ENCODE data around the gene C15orf40.

The C15orf40 gene

DNA sequence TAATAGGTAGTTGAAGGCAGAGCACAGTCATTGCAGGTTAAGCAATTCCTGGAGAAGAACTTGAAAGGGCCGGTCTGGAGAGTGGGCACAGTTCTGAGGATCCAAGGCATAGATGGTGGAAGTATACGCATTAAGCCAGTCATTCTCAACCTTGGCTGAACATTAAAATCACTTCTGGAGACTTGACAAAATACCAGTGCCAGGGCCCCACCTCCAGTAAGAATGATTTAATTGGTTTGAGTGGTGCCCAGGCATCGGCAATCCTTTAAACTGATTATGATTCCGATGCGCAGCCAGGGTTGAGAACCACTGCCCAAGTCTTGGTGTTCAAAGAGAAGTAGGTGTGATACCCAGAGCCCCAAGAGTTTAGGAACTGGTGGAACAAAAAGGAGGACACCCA, 52.0 kb downstream of the C15orf40 start:
- no peaks in the 10 kb centered on the region for H3K4me1 ChIP-seq (ENCODE audit: control insufficient read depth, insufficient read depth, low read length)
- H3K27me3 ChIP-seq (ENCODE audit: control insufficient read depth, insufficient read depth, low read length, poor library complexity, severe bottlenecking), result no peaks in the 10 kb centered on the region
- no peaks in the 10 kb centered on the region for H3K9me3 ChIP-seq (ENCODE audit: control insufficient read depth, low read length)
- no peak overlapping the region for H3K27ac ChIP-seq (ENCODE audit: insufficient read depth, low read depth, low read length, poor library complexity, severe bottlenecking)
- no peak overlapping the region for H3K4me3 ChIP-seq (ENCODE audit: insufficient read depth, low read depth, low read length)
- WGBS, 2 experiments, result 93 to 98% methylated on average over 5 of the region's 5 CpGs
- H3K36me3 ChIP-seq (ENCODE audit: control insufficient read depth, insufficient read depth, low read length), result no peaks in the 10 kb centered on the region

DNA sequence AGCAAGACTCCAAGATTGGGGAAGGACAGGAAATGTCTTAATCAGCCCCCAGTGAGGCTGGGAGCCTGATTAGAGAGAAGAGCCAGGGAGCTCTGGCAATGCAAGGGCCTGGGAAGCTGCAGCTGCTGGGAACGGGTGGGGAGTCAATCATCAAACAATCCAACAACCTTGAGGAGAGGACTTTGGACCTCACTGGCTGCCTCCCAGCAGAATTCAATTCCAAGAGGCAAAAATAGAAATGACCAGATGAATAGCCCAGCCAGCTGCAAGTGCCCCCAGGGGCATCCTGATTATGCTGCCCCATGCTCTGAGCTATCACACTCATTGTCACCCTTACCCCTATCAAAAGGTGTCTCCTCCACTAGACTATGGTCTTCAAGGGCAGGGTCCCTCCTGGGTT, 52.8 kb downstream of the C15orf40 start:
- Histone ChIP-seq H3K27ac (ENCODE audit: insufficient read depth, low read depth, low read length, poor library complexity, severe bottlenecking) (no peak overlapping the region), H3K4me3 (ENCODE audit: insufficient read depth, low read depth, low read length) (no peak overlapping the region), H3K36me3 (ENCODE audit: control insufficient read depth, insufficient read depth, low read length) (no peaks in the 10 kb centered on the region), H3K4me1 (ENCODE audit: control insufficient read depth, insufficient read depth, low read length) (no peaks in the 10 kb centered on the region), H3K9me3 (ENCODE audit: control insufficient read depth, low read length) (no peaks in the 10 kb centered on the region), H3K27me3 (ENCODE audit: control insufficient read depth, insufficient read depth, low read length, poor library complexity, severe bottlenecking) (no peaks in the 10 kb centered on the region)
- 93 to 95% methylated on average over 1 of the region's 1 CpG for WGBS, 2 experiments

DNA sequence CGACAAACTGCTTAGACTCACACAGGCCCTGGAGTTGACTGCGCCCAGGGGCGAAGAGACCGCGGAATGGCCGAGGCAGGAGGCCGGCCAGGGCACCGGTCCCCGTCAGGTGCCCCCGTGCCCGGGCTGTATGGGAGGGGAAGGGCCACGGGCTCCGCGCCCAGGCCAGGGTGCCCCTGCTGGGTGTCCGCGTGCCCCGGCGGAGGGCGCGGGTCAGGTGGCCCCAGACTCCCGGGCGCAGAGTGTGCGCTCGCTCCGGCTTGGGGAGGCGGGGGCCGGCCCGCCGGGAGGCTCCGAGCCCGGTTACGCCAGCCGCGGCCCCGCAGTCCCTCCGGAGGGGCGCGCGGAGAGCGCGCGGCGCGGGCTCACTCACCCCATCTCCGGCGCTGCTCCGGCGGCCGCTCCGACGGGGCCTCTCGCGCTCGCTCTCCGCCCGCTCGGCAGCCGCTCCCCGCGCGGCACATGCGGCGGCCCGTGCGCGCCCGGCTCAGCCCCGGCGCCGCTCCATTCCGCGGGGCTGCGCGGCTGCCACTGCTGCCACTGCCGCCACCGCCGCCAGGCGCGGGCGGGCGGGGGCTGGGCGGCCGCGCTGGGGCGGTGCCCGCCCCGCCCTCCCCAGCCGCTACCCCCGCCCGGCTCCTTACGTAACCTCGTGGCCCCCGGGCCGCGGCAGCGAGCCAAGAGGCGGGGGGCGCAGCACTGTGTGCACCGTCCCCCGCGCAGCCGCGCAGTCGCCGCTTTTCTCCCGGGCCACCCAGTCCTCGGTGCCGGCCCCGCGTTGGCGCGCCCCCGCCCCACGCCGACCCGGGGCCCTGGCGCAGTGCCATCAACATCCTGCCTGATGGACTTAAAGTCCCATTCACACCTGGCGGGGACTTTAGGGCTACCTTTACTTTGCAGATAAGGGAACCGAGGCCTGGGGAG, 59.0 kb downstream of the C15orf40 start, which contains the start of gene HOMER2:
HOMER2 (minus strand) TSS at position 563 of the 924 bp plus-strand sequence; CDS start at position 378, 185 bp downstream.
- H3K9me3 ChIP-seq (ENCODE audit: control insufficient read depth, low read length), result no peaks in the 10 kb centered on the region
- no peaks in the 10 kb centered on the region for H3K4me1 ChIP-seq (ENCODE audit: control insufficient read depth, insufficient read depth, low read length)
- H3K4me3 ChIP-seq (ENCODE audit: insufficient read depth, low read depth, low read length), result peak within 1 kb of the TSS; percentile 53
- H3K27ac ChIP-seq (ENCODE audit: insufficient read depth, low read depth, low read length, poor library complexity, severe bottlenecking), result no peak within 1 kb of the TSS
- 1% methylated on average over 119 of the region's 119 CpGs for WGBS, 2 experiments
- peaks cover 43% of the 10 kb centered on the region for H3K27me3 ChIP-seq (ENCODE audit: control insufficient read depth, insufficient read depth, low read length, poor library complexity, severe bottlenecking)
- no peaks in the 10 kb centered on the region for H3K36me3 ChIP-seq (ENCODE audit: control insufficient read depth, insufficient read depth, low read length)

DNA sequence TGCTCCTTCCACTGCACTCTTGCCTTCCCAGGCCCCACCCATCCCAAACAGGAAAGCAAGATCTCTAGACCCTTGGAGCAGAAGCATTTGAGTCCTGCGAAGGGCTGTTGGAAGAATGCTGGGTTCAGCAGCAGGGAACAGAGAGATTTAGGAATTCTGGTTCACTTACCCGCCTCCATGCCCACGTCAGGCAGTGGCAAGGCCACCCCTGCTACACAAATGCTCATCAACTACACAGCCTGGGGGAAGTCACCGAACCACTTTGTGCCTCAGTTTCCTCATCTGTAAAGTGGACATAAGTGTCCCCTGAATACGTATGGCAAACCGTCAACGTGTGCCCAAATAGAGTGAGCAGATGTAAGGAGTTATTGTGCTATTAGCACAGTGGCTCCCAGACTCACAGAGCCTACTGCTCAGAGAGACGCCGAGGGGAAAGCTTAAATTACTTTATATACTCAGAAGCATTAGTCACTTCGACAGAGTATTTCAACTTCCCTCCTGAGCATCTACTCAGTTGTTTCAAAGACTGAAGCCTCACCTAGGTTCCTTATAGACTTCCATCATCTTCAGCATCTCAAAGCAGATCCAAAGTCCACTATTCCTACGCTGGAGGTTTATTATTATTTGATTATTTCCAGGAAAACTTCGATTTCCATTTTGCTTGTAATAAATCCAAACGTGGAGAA, 59.8 kb downstream of the C15orf40 start:
- Histone ChIP-seq H3K27me3 (ENCODE audit: control insufficient read depth, insufficient read depth, low read length, poor library complexity, severe bottlenecking) (peaks cover 43% of the 10 kb centered on the region), H3K36me3 (ENCODE audit: control insufficient read depth, insufficient read depth, low read length) (no peaks in the 10 kb centered on the region), H3K9me3 (ENCODE audit: control insufficient read depth, low read length) (no peaks in the 10 kb centered on the region), H3K4me3 (ENCODE audit: insufficient read depth, low read depth, low read length) (peak overlapping the region; percentile 53), H3K27ac (ENCODE audit: insufficient read depth, low read depth, low read length, poor library complexity, severe bottlenecking) (no peak overlapping the region), H3K4me1 (ENCODE audit: control insufficient read depth, insufficient read depth, low read length) (no peaks in the 10 kb centered on the region)
- whole genome bisulfite sequencing, 2 experiments, result 71 to 73% methylated on average over 13 of the region's 13 CpGs

DNA sequence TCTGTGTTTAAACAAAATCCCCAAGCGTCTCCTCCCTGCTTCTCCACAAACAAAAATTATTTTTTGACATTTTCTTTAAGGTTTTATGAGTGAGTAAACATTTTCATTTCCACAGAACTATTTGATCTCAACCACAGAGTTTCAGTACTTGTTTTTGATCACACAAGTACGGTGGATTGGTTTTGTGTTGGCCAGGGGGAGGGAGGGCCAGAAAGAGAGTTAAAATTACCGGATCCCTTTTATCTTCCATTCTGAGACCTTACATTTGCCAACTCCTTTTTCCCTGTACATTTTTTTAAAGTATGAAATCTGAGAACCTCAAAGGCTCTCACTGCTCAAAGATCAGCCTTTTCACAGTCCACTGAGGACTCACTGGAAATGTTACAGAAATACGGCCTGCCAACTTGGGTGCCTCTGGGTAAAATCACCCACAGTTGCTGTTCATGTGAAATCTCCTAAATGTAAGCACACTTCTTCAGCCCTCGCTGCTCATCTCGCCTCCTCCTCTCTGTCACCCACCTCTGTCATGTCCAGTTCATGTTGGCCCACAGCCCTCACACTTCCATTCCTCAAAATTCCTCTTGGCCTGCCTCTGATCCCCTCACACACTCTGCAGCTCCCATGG, 60.6 kb downstream of the C15orf40 start:
- no peaks in the 10 kb centered on the region for H3K9me3 ChIP-seq (ENCODE audit: control insufficient read depth, low read length)
- no peaks in the 10 kb centered on the region for H3K36me3 ChIP-seq (ENCODE audit: control insufficient read depth, insufficient read depth, low read length)

DNA sequence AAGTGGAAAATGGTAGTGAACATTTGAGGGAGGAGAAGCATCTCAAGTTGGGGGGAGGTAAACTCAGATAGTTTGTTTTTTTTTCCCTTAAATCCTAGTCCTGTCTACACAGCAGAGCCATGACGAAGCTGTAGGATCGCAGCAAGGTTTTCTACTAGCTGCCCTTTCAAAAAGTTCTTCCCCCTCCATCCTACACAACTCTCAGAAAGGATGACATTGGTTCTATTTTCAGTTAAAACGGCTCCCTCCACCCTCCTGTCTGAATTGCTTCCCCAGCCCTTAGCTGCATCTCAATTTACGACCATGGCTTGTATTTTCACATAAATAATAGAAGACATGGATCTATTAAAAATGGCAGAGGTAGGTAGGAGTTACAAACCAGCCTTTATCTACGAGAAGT, 61.1 kb downstream of the C15orf40 start:
- no peaks in the 10 kb centered on the region for H3K36me3 ChIP-seq (ENCODE audit: control insufficient read depth, insufficient read depth, low read length)
- no peak overlapping the region for H3K27ac ChIP-seq (ENCODE audit: insufficient read depth, low read depth, low read length, poor library complexity, severe bottlenecking)
- no peak overlapping the region for H3K4me3 ChIP-seq (ENCODE audit: insufficient read depth, low read depth, low read length)
- no peaks in the 10 kb centered on the region for H3K9me3 ChIP-seq (ENCODE audit: control insufficient read depth, low read length)
- WGBS, 2 experiments, result 82 to 88% methylated on average over 3 to 4 of the region's 5 CpGs
- no peaks in the 10 kb centered on the region for H3K4me1 ChIP-seq (ENCODE audit: control insufficient read depth, insufficient read depth, low read length)
- H3K27me3 ChIP-seq (ENCODE audit: control insufficient read depth, insufficient read depth, low read length, poor library complexity, severe bottlenecking), result peaks cover 43% of the 10 kb centered on the region

More for the DNA sequence above, 60.6 kb downstream of the C15orf40 start:
- H3K27me3 ChIP-seq (ENCODE audit: control insufficient read depth, insufficient read depth, low read length, poor library complexity, severe bottlenecking), result peaks cover 43% of the 10 kb centered on the region
- H3K4me1 ChIP-seq (ENCODE audit: control insufficient read depth, insufficient read depth, low read length), result no peaks in the 10 kb centered on the region
- 87 to 91% methylated on average over 5 to 6 of the region's 6 CpGs for WGBS, 2 experiments
- H3K4me3 ChIP-seq (ENCODE audit: insufficient read depth, low read depth, low read length), result no peak overlapping the region
- H3K27ac ChIP-seq (ENCODE audit: insufficient read depth, low read depth, low read length, poor library complexity, severe bottlenecking), result no peak overlapping the region

DNA sequence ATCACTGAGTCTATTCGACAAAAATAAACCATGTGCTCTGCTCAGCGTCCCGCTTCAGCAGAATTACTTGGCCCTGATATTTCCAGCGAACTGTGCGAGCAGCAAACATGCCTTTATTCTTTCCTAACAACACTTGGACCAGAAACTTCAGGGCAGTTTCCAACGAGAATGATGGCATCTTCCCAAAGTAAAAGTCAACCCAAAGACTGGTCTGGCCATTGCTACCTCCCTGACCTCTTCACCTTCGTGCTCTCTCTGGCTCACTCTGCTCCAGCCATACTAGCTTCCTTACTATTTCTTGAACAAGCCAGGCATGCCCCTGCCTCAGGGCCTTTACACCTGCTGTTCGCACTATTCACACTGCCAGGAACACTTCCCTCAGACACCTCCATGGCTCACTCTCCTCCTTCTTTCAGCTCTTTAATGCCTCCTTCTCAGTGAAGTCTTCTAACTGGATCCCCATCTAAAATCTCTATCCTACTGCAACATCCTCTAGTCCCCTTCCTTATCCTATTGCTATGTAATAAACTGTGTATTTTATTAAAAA, 65.2 kb downstream of the C15orf40 start:
- no peak overlapping the region for H3K27ac ChIP-seq (ENCODE audit: insufficient read depth, low read depth, low read length, poor library complexity, severe bottlenecking)
- WGBS, 2 experiments, result 92% methylated on average over 8 of the region's 8 CpGs
- H3K27me3 ChIP-seq (ENCODE audit: control insufficient read depth, insufficient read depth, low read length, poor library complexity, severe bottlenecking), result peaks cover 22% of the 10 kb centered on the region
- no peak overlapping the region for H3K4me3 ChIP-seq (ENCODE audit: insufficient read depth, low read depth, low read length)
- no peaks in the 10 kb centered on the region for H3K36me3 ChIP-seq (ENCODE audit: control insufficient read depth, insufficient read depth, low read length)
- no peaks in the 10 kb centered on the region for H3K9me3 ChIP-seq (ENCODE audit: control insufficient read depth, low read length)
- no peaks in the 10 kb centered on the region for H3K4me1 ChIP-seq (ENCODE audit: control insufficient read depth, insufficient read depth, low read length)

DNA sequence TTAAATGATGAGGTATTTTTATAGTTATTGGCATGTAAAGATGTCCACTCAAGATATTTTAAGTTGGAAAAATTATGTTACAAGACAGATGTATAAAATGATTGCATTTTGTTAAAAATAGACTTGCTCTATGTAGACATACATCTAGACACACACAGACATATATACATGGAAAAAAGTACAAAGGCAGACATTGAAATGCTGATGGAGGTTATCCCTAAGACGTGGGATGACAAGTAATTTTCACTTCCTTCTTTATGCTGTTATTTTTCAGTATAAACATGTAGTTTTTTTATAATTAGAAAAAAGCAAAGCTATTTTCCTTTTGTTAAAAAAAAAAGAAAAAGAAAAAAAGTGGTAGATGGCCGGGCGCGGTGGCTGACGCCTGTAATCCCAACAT, 66.1 kb downstream of the C15orf40 start:
- no peaks in the 10 kb centered on the region for H3K9me3 ChIP-seq (ENCODE audit: control insufficient read depth, low read length)
- WGBS, 2 experiments, result 89 to 91% methylated on average over 4 to 5 of the region's 5 CpGs
- no peaks in the 10 kb centered on the region for H3K36me3 ChIP-seq (ENCODE audit: control insufficient read depth, insufficient read depth, low read length)
- no peak overlapping the region for H3K4me3 ChIP-seq (ENCODE audit: insufficient read depth, low read depth, low read length)
- H3K4me1 ChIP-seq (ENCODE audit: control insufficient read depth, insufficient read depth, low read length), result no peaks in the 10 kb centered on the region
- peaks cover 13% of the 10 kb centered on the region for H3K27me3 ChIP-seq (ENCODE audit: control insufficient read depth, insufficient read depth, low read length, poor library complexity, severe bottlenecking)
- H3K27ac ChIP-seq (ENCODE audit: insufficient read depth, low read depth, low read length, poor library complexity, severe bottlenecking), result no peak overlapping the region

DNA sequence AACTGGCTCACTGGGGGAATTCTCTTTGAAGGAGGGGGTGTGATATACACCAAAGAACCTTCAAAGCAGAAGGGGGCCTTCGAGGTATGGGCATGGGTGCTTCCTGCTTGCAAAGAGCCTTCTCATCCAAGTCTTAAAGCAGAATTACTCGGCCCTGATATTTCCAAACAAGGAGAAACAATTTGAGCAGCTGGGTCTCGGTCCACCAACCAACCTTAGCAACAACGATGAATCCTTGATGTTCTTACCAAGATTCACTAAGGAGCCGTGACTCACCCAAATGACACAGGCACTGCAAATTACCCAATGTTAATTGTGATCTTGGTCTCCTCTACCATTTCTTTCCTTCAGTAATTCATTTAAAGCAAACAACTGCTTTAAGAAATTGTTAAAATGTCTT, 66.6 kb downstream of the C15orf40 start:
- Histone ChIP-seq H3K4me3 (ENCODE audit: insufficient read depth, low read depth, low read length) (no peak overlapping the region), H3K27me3 (ENCODE audit: control insufficient read depth, insufficient read depth, low read length, poor library complexity, severe bottlenecking) (peaks cover 8% of the 10 kb centered on the region), H3K27ac (ENCODE audit: insufficient read depth, low read depth, low read length, poor library complexity, severe bottlenecking) (no peak overlapping the region), H3K9me3 (ENCODE audit: control insufficient read depth, low read length) (no peaks in the 10 kb centered on the region), H3K36me3 (ENCODE audit: control insufficient read depth, insufficient read depth, low read length) (no peaks in the 10 kb centered on the region), H3K4me1 (ENCODE audit: control insufficient read depth, insufficient read depth, low read length) (no peaks in the 10 kb centered on the region)
- WGBS, 2 experiments, result 89 to 91% methylated on average over 5 of the region's 5 CpGs

DNA sequence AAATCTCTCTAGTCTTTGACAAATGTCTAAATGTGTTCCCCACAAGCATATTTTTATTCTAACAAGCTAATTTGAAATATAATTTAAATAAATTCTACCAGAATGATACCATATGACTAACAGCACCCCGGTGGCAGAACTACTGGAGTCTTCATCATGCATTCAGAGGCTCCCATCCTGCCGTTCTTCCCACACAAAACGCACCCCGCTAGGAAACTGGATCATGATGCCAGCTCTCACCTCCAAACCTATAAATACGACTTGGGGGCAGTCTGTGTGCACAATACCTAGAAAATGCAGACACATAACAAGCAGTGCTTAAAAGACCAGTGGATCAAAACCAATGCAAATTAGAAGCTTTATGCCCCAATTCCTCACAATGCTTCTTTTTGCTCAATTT, 67.4 kb downstream of the C15orf40 start:
- H3K4me3 ChIP-seq (ENCODE audit: insufficient read depth, low read depth, low read length), result no peak overlapping the region
- no peaks in the 10 kb centered on the region for H3K4me1 ChIP-seq (ENCODE audit: control insufficient read depth, insufficient read depth, low read length)
- H3K36me3 ChIP-seq (ENCODE audit: control insufficient read depth, insufficient read depth, low read length), result no peaks in the 10 kb centered on the region
- 89 to 90% methylated on average over 5 of the region's 5 CpGs for WGBS, 2 experiments
- H3K27me3 ChIP-seq (ENCODE audit: control insufficient read depth, insufficient read depth, low read length, poor library complexity, severe bottlenecking), result peaks cover under 1% of the 10 kb centered on the region
- no peak overlapping the region for H3K27ac ChIP-seq (ENCODE audit: insufficient read depth, low read depth, low read length, poor library complexity, severe bottlenecking)
- H3K9me3 ChIP-seq (ENCODE audit: control insufficient read depth, low read length), result no peaks in the 10 kb centered on the region

Measured in ectodermal cell (in vitro differentiated cells).